ENCODE data around the gene HOXA7. TPM values are rescaled to one million over a fixed set of nuclear protein-coding genes. Genes with fewer than 3 reads are reported as not detected.

Gene HOXA7
- total and polyA plus RNA-seq, 2 of the 8 experiments (the other 6 are each of a cell fraction or from before 2014, with no cell fraction given): 0.03 TPM; not detected in 1

GRCh38 chr7:27150568-27151340 lies 5.7 kb downstream of the HOXA7 start (continued):
- TF ChIP-seq KDM5A (IDR thresholded peaks at IDR 0.05; ENCODE audit: low read length): no peak
- no peak for TF ChIP-seq KDM4A (IDR thresholded peaks at IDR 0.05; ENCODE audit: low read depth, low read length, severe bottlenecking)
- no peak for TF ChIP-seq USF2 (IDR thresholded peaks at IDR 0.05; ENCODE audit: low read length)
- no peak for TF ChIP-seq EGR1 (IDR thresholded peaks at IDR 0.05; ENCODE audit: borderline replicate concordance, low read depth, low read length)

All from H1 (cell line).